HepG2 (cell line): Measurements from ENCODE around the gene MBNL3. TPM values are rescaled to one million over a fixed set of nuclear protein-coding genes. Genes with fewer than 3 reads are reported as not detected.
A peak's percentile ranks its signal among the peaks of the same experiment; 100 is the strongest.

ENCODE experiments used
- HDAC2 ChIP-seq: sonication (generic); formaldehyde crosslinking; IDR thresholded peaks from 2 replicates; pipeline ENCODE4 v1.4.0; 2020; ENCODE audit warnings: missing genetic modification reagents
- HMG20B ChIP-seq: conservative IDR thresholded peaks from 2 replicates; pipeline ENCODE4 v1.6.1; 2016; ENCODE audit warnings: missing genetic modification reagents, missing compliant biosample characterization
- MEIS1 ChIP-seq: sonication (generic); formaldehyde crosslinking; IDR thresholded peaks from 2 replicates; pipeline ENCODE4 v1.9.0; 2021; ENCODE audit warnings: mild to moderate bottlenecking, missing genetic modification reagents, moderate library complexity, borderline replicate concordance
- MIER2 ChIP-seq: IDR thresholded peaks from 2 replicates; pipeline ENCODE4 v1.6.1; 2016; ENCODE audit warnings: missing biosample characterization, missing genetic modification reagents
- MXI1 ChIP-seq: IDR thresholded peaks from 3 replicates; pipeline ENCODE4 v1.6.1; 2012; ENCODE audit warnings: low read depth, low read length, inconsistent platforms, borderline replicate concordance
- NR2C2 ChIP-seq: sonication (generic); formaldehyde crosslinking; IDR thresholded peaks from 2 replicates; pipeline ENCODE4 v1.4.0; 2020; ENCODE audit warnings: missing genetic modification reagents, mild to moderate bottlenecking, moderate library complexity, borderline replicate concordance
- REXO4 ChIP-seq: sonication (generic); formaldehyde crosslinking; IDR thresholded peaks from 2 replicates; pipeline ENCODE4 v1.8.0; 2022; ENCODE audit warnings: missing genetic modification reagents, mild to moderate bottlenecking, borderline replicate concordance
- RFXAP ChIP-seq: sonication (generic); formaldehyde crosslinking; IDR thresholded peaks from 2 replicates; pipeline ENCODE4 v1.4.0; 2020; ENCODE audit warnings: missing genetic modification reagents, borderline replicate concordance
- TEAD2 ChIP-seq: sonication (generic); formaldehyde crosslinking; IDR thresholded peaks from 2 replicates; pipeline ENCODE4 v1.9.0; 2021; ENCODE audit warnings: missing genetic modification reagents
- ZNF101 ChIP-seq: sonication (generic); formaldehyde crosslinking; IDR thresholded peaks from 2 replicates; pipeline ENCODE4 v1.4.0; 2020; ENCODE audit warnings: mild to moderate bottlenecking, low read depth, missing genetic modification reagents, borderline replicate concordance
- ZNF549 ChIP-seq: sonication (generic); formaldehyde crosslinking; IDR thresholded peaks from 2 replicates; pipeline ENCODE4 v1.5.0; 2020; ENCODE audit warnings: missing genetic modification reagents
- ZNF614 ChIP-seq: IDR thresholded peaks from 2 replicates; pipeline ENCODE4 v1.6.1; 2018; ENCODE audit warnings: missing biosample characterization, missing genetic modification reagents, inconsistent platforms, borderline replicate concordance
- ZNF768 ChIP-seq: sonication (generic); formaldehyde crosslinking; IDR thresholded peaks from 2 replicates; pipeline ENCODE4 v1.4.0; 2020; ENCODE audit warnings: missing genetic modification reagents
- ZZZ3 ChIP-seq: sonication (generic); formaldehyde crosslinking; IDR thresholded peaks from 2 replicates; pipeline ENCODE4 v1.4.0; 2020; ENCODE audit warnings: missing genetic modification reagents, mild to moderate bottlenecking, borderline replicate concordance
- polyA plus RNA-seq, 8 experiments: library from polyadenylated mRNA; depleted of rRNA in 3 of 8; stranded (reverse) in 7 of 8; unstranded in 1 of 8; fragments of >200 nt; fragmentation: Illumina TruSeq in 4 of 8; extraction: Trizol in 4 of 8; gene quantifications; 2 replicates each; pipeline versions ENCODE4 v1.2.1 to v1.2.3, GENCODE V29; 2011 to 2016; ENCODE audit warnings: low read depth in 4 of 8, missing spikeins in 1 of 8, mixed read lengths in 1 of 8; ENCODE audit not compliant: insufficient read depth in 1 of 8
- total RNA-seq, 5 experiments: library from RNA; depleted of rRNA; stranded (reverse); fragments of >200 nt; fragmentation: Illumina TruSeq; extraction: Trizol; gene quantifications; 2 replicates each; pipeline ENCODE4 v1.2.3, GENCODE V29; 2016; ENCODE audit warnings: low read depth in 1 of 5
- TF ChIP-seq, protein P1 (sequence below): sonication (generic); formaldehyde crosslinking; IDR thresholded peaks from 2 replicates; pipeline ENCODE4 v1.4.0; 2020; ENCODE audit warnings: low read depth, missing genetic modification reagents
- TF ChIP-seq, protein P2 (sequence below): sonication (generic); formaldehyde crosslinking; IDR thresholded peaks from 2 replicates; pipeline ENCODE4 v1.5.1; 2020; ENCODE audit warnings: missing genetic modification reagents, mild to moderate bottlenecking, borderline replicate concordance
- TF ChIP-seq, protein P3 (sequence below): sonication (generic); formaldehyde crosslinking; IDR thresholded peaks from 2 replicates; pipeline ENCODE4 v1.5.0; 2020; ENCODE audit warnings: missing genetic modification reagents
- TF ChIP-seq, protein P4 (sequence below): sonication (generic); formaldehyde crosslinking; IDR thresholded peaks from 2 replicates; pipeline ENCODE4 v1.4.0; 2020; ENCODE audit warnings: missing genetic modification reagents, borderline replicate concordance
- TF ChIP-seq, protein P5 (sequence below): sonication (generic); IDR thresholded peaks from 2 replicates; pipeline ENCODE4 v1.6.1; 2016; ENCODE audit warnings: low read depth, borderline replicate concordance

The MBNL3 gene
- total and polyA plus RNA-seq, 2 of the 13 experiments (the other 11 are each of a cell fraction or from before 2014, with no cell fraction given) = 155 to 257 TPM

DNA sequence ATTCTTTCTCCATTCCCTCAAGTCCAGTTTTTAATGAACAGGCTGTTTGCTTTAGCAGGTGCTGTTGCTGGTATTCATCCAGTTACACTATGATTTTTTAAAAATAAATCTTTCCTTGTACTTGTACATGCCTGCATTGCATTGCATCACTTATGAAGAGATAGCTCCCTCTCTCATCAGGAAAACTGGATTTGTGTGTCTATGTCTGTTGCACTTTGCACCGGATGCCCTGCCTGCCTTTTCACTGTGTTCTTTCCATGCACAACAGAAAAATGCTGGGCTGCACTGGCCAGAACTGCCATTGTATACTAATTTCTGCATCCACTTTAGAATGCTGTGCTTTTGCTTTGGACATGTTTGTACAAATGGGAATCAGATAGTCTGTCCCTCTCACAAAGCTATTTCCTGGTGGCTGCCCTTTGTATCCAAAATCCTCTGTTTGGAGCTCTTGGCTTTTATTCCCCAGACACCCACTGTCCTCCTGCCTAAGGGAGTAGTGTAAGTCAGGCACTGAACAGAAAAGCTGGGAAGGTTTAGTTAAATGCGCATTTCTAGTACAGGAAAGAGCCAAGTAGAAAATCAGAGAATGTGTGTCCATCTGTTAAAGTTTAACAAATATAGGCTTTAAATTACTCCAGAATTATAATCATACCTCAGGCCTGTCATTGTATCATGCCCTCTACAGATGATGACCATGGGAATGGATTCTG lies 119.1 kb downstream of the MBNL3 start (continued):
- TF ChIP-seq, protein P1, sequence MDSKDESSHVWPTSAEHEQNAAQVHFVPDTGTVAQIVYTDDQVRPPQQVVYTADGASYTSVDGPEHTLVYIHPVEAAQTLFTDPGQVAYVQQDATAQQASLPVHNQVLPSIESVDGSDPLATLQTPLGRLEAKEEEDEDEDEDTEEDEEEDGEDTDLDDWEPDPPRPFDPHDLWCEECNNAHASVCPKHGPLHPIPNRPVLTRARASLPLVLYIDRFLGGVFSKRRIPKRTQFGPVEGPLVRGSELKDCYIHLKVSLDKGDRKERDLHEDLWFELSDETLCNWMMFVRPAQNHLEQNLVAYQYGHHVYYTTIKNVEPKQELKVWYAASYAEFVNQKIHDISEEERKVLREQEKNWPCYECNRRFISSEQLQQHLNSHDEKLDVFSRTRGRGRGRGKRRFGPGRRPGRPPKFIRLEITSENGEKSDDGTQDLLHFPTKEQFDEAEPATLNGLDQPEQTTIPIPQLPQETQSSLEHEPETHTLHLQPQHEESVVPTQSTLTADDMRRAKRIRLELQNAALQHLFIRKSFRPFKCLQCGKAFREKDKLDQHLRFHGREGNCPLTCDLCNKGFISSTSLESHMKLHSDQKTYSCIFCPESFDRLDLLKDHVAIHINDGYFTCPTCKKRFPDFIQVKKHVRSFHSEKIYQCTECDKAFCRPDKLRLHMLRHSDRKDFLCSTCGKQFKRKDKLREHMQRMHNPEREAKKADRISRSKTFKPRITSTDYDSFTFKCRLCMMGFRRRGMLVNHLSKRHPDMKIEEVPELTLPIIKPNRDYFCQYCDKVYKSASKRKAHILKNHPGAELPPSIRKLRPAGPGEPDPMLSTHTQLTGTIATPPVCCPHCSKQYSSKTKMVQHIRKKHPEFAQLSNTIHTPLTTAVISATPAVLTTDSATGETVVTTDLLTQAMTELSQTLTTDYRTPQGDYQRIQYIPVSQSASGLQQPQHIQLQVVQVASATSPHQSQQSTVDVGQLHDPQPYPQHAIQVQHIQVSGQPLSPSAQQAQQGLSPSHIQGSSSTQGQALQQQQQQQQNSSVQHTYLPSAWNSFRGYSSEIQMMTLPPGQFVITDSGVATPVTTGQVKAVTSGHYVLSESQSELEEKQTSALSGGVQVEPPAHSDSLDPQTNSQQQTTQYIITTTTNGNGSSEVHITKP (CRISPR knock-in tag) = no peak
- TF ChIP-seq NR2C2 = no peak
- TF ChIP-seq MIER2 = 0 out of 2 replicates have a peak, but pooled peaks have one; percentile 10
- TF ChIP-seq HDAC2 (CRISPR knock-in tag) = 0 out of 2 replicates have a peak, but pooled peaks have one; percentile 39
- no peak for TF ChIP-seq TEAD2 (CRISPR knock-in tag)
- TF ChIP-seq ZNF549 (CRISPR knock-in tag) = no peak
- no peak; the same call in 1 of the 2 replicates for TF ChIP-seq ZNF768 (CRISPR knock-in tag)
- no peak for TF ChIP-seq RFXAP (CRISPR knock-in tag)
- no peak for TF ChIP-seq ZNF101 (CRISPR knock-in tag)
- TF ChIP-seq, protein P2, sequence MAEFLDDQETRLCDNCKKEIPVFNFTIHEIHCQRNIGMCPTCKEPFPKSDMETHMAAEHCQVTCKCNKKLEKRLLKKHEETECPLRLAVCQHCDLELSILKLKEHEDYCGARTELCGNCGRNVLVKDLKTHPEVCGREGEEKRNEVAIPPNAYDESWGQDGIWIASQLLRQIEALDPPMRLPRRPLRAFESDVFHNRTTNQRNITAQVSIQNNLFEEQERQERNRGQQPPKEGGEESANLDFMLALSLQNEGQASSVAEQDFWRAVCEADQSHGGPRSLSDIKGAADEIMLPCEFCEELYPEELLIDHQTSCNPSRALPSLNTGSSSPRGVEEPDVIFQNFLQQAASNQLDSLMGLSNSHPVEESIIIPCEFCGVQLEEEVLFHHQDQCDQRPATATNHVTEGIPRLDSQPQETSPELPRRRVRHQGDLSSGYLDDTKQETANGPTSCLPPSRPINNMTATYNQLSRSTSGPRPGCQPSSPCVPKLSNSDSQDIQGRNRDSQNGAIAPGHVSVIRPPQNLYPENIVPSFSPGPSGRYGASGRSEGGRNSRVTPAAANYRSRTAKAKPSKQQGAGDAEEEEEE (CRISPR knock-in tag) = no peak
- TF ChIP-seq, protein P3, sequence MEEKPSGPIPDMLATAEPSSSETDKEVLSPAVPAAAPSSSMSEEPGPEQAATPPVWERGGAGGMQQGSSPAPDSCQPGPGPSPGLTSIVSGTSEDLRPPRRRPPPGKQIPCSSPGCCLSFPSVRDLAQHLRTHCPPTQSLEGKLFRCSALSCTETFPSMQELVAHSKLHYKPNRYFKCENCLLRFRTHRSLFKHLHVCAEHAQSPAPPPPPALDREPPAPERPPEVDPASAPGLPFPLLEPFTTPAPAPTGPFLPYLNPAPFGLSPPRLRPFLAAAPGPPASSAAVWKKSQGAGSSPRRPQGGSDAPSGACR (CRISPR knock-in tag) = no peak
- TF ChIP-seq REXO4 (CRISPR knock-in tag) = no peak
- no peak for TF ChIP-seq ZZZ3
- no peak for TF ChIP-seq ZNF614
- TF ChIP-seq MEIS1 = no peak
- no peak for TF ChIP-seq MXI1
- no peak for TF ChIP-seq HMG20B (CRISPR knock-in tag)
- TF ChIP-seq, protein P4, sequence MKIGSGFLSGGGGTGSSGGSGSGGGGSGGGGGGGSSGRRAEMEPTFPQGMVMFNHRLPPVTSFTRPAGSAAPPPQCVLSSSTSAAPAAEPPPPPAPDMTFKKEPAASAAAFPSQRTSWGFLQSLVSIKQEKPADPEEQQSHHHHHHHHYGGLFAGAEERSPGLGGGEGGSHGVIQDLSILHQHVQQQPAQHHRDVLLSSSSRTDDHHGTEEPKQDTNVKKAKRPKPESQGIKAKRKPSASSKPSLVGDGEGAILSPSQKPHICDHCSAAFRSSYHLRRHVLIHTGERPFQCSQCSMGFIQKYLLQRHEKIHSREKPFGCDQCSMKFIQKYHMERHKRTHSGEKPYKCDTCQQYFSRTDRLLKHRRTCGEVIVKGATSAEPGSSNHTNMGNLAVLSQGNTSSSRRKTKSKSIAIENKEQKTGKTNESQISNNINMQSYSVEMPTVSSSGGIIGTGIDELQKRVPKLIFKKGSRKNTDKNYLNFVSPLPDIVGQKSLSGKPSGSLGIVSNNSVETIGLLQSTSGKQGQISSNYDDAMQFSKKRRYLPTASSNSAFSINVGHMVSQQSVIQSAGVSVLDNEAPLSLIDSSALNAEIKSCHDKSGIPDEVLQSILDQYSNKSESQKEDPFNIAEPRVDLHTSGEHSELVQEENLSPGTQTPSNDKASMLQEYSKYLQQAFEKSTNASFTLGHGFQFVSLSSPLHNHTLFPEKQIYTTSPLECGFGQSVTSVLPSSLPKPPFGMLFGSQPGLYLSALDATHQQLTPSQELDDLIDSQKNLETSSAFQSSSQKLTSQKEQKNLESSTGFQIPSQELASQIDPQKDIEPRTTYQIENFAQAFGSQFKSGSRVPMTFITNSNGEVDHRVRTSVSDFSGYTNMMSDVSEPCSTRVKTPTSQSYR = no peak
- TF ChIP-seq, protein P5, sequence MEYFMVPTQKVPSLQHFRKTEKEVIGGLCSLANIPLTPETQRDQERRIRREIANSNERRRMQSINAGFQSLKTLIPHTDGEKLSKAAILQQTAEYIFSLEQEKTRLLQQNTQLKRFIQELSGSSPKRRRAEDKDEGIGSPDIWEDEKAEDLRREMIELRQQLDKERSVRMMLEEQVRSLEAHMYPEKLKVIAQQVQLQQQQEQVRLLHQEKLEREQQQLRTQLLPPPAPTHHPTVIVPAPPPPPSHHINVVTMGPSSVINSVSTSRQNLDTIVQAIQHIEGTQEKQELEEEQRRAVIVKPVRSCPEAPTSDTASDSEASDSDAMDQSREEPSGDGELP = no peak
